ENCODE measurements around the gene PCNX2.

Gene PCNX2

DNA sequence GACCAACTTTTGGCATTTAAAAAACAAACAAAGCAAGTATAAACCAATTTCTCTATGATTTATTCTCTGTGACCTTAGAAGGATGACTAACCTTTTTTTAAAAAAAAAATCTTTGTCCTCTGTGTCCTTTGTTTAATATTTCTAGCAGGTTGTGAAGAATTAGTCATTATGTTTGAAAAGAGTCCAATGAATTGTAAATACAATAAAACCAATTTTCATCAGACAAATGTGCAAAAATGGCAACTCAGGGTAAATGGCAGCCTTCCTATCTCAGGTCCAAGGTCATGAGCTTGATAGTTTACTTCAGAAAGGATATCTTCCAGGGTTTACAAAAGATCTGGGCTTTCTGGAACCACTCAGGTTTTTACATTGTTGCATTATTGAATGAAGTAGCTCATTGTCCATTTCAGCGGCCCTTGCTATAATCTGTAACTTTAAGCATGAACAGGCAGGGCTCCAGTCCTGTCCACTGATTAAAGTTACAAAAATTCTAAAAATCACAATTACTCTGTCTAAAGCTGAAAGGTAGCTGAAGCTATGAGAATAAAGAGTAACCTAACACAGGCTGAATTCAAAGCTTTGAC lies 20.3 kb upstream of the PCNX2 start:
- no peak for DNase-seq (ENCODE audit: low read depth in 1 of 2, low spot score in 1 of 2)

DNA sequence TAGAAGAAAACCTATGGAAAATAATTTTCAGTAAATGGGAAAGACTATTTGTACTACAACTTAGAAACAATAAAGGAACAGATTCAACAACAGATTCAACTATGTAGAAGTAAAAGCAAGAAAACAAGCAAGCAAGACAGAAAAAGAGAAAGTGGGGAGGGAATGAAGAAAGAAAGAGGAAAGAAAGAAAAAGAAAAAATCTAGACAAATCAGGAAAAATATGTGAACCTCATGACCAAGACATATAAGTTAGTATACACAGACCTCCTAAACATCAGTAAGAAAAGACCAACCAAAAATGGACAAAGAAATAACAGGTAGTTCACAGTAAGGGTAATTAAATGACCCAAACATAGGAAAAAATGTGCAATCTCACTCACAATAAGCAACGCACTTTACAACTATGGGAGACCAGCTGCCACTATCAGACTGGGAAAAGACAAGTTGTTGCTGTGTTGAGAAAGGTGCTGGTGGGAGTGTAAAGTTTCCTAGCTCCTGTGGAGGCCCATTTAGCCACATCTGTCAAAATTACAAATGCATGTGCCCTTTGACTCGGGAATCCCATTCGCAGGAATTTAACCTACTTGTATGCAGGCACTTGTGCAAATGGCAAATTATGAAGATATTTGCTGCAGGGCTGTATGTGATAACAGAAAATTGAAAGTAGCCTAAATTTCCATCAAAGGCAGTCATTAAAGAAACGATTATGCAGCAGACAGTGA lies 18.1 kb upstream of the PCNX2 start:
- DNase-seq (ENCODE audit: low read depth in 1 of 2, low spot score in 1 of 2) = no peak

DNA sequence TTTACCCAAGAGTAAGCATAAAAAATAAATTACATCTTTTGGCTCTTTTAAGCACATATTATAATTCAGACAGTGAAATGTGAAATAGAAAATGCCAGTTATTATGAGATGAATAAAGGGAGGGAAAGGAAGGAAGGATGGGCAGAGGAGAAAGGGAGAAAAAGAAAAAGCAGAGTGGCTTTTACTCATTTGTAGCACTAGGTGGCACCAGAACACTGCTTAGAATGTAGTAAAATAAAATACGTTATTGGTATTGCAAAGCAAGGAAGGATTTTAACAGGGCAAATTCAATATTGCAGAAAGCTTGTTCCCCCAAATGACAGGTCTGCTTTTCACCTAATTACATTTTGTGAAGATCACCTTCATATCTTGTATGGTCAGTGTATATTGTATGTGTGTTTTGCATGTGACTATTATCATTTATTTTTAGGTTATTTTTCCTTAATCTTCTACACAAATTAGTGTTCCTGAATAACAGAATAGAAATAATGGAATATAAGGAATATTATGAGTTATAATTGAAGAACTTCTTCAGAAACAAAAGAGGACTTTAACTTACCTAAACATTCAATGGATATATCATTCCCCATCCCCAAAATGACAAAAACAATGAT lies 9.1 kb upstream of the PCNX2 start:
- DNase-seq (ENCODE audit: low read depth in 1 of 2, low spot score in 1 of 2) = no peak

DNA sequence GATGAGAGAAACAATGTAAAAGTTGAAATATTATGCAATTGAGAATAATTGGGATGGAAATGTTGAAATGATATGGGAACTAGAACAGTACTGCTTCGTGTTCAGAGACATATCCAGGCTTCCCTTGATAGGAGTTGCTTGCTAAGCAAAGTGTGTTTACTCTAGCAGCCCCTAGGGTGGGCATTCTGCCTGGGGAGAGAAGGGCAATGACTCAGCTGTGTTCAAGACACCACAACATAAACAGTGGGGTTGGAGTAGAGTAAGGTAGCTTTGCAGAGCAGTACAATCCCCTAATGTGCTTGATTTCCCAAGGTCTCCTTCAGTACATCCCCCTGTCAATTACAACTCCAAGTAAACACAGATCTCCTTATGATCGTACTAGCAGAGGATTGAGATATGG lies 4.8 kb upstream of the PCNX2 start:
- DNase-seq (ENCODE audit: low read depth in 1 of 2, low spot score in 1 of 2) = no peak

DNA sequence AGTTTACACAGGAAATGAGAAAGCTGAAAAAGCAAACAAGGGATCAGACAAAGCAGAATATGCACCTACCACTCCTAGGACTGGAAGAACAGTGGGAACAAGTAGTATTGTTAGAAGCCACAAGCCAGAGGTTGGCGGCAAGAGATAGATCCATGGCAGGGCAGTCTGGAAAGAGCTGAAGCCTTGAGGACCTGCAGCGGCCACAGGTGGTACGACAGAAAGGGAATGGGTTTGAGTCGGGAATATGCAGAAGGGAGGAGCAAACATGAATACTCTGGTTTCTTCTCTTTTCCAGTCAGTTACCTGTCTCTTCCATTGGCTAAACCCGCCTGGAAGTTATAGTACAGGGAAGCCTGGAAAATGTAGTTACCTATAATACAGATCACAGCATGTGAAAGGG lies 3.9 kb upstream of the PCNX2 start:
- no peak for DNase-seq (ENCODE audit: low read depth in 1 of 2, low spot score in 1 of 2)

DNA sequence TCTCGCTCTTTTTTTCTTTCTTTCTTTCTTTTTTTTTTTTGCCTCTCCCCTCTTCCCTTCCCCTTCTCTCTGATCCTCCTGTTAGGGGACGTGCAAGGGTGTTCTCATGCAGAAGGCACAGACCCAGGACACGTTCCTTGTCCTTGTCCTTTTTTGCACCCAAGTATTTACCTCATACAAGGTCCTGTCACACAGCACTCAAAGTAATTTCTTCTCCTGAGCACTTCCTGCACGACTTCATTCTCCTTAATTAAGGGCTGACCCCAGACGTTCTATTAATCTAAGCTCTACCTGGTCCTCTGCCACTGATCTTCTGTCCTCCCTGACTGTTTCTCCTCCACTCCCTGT lies 424 bp upstream of the PCNX2 start:
- DNase-seq (ENCODE audit: low read depth in 1 of 2, low spot score in 1 of 2) = no peak

DNA sequence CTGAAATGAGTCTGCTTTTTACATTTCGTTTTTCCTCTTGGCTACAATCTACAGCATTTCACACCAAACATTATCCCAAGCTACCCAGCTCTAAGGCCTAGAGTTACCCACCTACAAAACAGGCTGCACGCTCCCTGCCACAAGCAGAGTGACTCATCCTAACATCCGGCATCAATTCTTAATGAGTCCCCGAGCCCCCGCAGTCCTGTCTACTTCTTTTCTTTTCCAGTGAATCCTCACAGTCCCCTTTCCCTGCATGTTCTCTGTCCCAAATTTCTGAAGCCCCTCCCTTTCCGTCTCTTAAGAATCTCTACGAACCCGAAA lies 650 bp downstream of the PCNX2 start:
- DNase-seq (ENCODE audit: low read depth in 1 of 2, low spot score in 1 of 2) = peak; percentile 12 to 24

DNA sequence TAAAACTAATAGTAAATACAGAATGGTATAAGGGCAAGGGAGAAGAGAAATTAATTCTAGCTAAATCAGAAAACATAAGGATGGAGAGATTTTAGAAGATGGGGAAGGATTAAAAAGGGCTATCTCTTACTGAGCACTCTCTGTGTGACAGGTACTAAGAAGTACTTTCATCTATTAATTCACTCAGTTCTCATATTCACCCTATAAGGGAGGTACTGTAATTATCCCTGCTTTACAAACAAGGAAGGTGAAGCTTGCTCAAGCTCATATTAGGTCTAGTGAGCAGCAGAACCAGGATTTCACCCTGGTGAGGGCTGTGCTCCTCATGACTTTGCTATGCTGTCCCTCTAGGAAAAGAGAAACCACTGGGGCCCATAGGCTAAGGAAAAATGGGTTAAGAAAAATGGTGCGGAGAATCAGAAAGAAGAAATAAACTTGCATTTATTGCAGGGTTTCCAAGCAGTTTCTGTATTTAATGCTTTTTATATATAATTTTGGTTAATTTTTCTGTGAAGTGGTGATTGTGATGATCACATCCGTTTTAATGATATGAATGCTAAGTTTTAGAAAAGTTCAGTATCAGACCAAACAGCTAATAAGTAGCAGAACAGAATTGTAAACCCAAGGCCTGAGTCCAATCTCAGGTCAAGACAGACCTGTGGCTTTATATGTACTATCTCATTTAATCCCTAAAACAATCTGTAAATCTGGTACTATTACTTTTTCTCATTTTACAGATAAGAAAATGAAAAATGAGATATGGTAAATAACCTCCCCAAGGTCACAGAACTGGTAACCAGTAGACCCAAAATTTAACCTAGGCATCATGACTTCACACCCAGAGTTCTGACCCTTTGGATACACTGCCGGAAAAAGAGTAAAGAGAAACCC lies 1.7 kb downstream of the PCNX2 start:
- DNase-seq (ENCODE audit: low read depth in 1 of 2, low spot score in 1 of 2) = no peak

DNA sequence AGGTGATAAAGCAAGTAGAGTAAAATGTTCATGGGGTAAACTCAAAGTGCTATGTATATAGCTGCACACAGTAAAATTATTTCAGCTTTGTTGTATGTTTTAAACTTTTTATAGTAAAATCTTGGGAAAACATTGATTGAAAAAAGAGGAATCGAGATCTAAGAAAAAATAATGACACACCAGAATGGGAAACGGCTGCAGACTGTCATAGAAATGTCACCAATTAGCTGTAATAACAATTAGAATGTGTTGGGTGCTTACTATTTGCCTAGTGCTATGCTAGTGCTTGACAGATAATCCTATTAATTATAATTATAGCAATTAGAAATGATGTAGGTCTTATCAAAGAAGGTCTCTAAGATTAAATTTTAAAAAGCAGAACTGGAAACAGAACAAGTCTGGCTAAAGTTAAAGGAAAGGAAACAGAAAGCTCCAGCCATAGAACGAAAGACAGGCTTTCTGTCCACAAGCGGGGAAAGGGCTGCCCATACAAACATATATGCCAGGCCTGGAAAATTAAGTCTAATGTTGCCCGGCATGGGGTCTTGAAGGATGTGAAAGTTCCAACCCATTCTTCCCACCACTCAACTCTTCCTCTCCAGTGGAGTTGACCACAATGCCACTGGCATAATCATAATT lies 5.0 kb downstream of the PCNX2 start:
- no peak for DNase-seq (ENCODE audit: low read depth in 1 of 2, low spot score in 1 of 2)

DNA sequence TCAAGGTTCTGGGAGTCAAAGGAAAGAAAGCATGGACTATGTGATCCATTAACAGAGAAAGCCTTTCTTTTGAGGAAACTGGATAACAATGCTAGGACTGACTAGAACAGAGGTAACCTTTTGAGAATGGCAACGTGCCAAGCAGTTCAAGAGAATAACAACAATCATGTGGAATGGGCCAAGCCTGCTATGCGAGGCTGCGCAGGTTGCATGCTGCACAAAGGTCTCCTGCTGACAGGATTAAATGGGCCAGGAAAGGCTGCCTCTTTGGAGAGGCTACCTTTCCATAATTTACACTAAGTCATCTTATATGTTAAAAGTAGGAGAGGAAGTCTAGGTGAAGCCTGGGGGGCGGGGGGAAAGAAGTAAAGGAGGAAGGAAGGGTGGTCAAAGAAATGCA lies 5.8 kb downstream of the PCNX2 start:
- no peak for DNase-seq (ENCODE audit: low read depth in 1 of 2, low spot score in 1 of 2)

DNA sequence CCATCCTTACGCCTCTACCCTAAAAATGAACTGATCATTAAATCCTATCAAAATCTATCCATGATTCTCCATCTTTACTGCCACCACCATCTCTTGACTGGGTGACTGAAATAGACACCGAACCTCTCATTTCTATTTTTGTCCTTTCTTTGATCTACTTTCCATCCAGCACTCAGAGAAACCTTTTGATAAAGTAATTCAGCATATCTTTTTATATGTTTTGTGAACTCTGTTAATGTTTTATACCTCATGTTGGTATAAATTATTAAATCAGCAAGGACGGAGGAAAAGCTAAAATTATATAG lies 13.0 kb downstream of the PCNX2 start:
- no peak for DNase-seq (ENCODE audit: low read depth in 1 of 2, low spot score in 1 of 2)

DNA sequence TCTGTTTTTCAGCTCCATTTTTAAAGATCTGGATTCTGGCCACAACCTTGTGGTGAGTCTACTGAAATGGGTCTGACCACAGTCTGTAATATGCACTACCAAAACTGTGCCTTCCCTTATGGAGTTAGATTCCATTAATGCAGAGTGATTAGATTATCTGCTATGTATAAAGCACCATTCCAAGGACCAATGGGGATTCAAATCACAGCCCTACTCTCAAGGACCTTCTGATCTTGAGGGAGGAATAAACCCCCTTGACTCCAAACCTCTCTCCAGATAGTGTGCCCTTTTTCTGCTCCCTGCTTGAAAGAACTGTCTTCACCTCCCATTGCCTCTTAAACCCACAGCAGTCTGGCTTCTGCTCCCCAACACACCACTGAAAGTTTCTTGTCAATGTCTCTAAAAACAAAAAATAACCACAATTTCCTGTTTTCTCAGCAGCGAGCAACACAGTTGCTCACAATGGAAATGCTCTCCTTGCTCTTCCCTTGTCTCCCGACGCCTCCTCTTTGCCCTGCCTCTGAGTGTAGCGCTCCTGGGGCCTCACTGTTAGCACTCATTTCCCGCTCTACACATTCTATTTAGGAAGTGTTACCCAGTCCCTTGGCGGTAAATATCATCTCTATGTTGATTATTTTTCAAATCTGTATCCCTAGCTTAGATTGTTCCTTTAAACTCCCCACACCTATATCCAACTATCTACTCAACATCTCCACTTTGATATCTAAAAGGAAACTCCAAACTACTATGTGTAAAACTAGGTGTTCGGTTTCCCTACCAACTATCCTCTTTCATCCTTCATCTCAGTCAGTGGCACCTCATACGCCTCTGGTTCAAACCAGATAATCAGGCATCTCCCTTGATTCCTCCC lies 13.6 kb downstream of the PCNX2 start:
- no peak for DNase-seq (ENCODE audit: low read depth in 1 of 2, low spot score in 1 of 2)

DNA sequence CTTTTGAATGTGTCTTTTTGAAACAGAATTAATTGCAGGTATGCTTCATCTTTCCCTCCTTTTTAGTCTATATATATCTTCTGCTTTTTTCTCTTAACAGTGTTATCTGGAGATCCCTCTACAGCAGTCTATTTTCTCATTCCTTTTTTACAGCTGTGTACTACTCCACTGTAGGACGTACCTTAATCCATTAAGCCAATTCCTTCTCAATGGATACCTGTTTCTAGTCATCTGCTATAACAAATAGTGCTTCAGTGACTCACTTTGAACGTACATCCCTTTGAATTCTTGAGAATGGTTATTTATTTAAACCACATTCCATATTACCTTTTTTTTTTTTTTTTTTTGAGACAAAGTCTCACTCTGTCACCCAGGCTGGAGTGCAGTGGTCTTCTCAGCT lies 15.6 kb downstream of the PCNX2 start:
- no peak for DNase-seq (ENCODE audit: low read depth in 1 of 2, low spot score in 1 of 2)

DNA sequence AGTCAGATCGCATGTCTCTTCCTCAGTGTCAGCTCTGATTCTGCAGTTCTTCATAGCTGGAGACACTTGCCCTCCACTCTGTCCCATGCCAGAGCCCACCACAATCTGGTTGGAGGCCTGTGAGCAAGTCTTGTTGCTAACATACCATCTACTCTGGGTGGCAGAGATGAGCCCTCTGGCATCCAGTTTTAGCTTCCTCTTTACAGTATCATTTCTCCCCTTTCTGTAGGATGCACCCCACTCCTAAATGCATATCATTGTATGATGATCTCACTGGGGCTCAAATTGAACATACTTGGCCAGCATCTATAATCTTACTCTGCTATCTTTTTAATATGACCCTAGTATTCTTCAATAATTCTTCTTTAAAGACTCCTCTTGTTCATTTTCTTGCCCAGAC lies 16.9 kb downstream of the PCNX2 start:
- DNase-seq (ENCODE audit: low read depth in 1 of 2, low spot score in 1 of 2) = no peak

DNA sequence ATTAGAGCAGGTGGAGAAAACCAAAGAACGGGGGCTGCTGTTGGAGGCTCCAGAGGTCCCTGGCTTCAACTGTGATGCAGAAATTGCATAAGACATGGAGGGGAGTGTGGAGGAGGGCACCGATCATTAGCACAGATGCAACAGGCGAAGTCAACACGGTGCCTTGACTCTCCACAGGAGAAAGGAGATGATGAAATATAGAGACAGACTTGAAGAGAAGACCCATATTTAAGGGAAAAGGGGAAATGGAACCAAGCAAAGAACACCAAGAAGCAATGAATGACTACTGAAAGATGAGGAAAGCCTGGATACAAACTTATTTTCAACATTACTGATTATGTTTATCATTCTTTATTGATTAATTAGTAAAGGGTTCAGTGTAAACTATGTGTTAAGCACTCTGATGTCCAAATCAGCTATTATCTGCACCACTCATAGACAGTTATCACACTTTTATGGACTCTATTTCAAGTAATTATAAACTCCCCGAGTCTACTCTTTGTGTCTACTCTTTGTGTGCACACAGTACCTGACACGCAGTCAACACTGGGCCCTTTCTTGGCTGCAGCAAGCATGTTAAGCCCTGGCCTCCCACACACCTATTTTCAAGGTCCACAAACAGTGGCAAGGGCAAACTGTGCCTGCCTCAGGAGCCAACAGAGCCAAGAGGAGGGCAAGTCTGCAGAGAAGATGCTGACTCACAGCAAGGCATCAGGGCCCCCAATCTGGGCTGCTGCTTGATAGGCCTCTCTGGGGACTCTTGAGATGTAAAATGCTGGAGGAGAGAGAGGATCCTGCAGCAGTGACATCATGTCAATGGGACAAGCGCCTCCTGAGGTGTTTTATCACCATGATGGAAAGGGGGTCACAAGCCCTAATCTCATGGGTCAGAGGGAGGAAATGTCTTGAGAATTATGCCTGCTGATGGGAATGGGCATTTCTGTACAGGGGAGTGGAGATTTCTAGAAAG lies 17.6 kb downstream of the PCNX2 start:
- DNase-seq (ENCODE audit: low read depth in 1 of 2, low spot score in 1 of 2) = no peak

DNA sequence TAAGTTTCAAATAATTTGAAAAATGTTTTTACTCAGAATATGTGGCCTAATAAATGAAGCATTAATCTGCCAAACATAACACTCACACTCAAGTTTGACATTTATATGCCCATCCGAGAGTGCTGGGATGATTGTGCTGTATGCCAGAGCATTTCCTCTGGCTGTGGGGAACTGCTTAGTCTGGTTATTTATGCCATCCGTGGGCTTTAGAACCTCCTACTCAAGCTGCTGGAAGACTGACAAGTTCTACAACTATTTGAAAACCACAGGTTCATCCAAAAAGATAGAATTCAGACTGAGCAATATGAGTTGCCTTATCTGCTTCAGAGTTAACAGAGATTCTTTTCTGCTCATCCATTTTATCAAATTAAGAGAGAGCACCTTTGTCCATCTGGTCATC lies 25.9 kb downstream of the PCNX2 start:
- no peak for DNase-seq (ENCODE audit: low read depth in 1 of 2, low spot score in 1 of 2)

DNA sequence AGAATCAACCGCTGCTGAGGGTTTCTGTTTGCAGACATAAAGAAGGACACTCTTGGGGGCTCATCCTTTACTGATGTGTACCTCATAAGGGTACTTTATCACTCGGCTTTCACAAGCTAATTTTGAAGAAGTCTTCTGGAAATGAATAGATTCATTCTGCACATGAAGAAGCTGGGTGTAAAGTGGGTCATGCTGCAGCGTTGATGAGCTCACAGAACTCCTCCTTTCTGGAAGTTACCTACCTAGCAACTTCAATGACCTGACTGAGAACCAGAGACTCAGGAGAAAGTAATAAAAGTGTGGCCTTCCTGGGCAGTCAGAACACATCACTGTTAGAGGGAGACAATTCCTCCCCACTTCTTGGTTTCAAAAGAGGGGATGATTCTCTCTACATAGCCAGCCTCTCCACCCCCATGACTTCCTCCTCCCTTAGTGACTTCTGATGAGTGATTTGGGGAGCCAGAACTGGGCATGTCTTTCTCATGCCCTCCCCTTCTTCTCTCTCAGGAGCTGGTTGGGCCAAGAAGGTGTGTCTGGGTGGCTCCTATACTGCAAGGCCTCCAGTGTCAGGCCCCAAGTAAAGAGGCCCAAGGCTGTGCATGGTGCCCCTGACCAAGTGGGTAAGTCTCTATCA lies 27.0 kb downstream of the PCNX2 start:
- no peak for DNase-seq (ENCODE audit: low read depth in 1 of 2, low spot score in 1 of 2)

DNA sequence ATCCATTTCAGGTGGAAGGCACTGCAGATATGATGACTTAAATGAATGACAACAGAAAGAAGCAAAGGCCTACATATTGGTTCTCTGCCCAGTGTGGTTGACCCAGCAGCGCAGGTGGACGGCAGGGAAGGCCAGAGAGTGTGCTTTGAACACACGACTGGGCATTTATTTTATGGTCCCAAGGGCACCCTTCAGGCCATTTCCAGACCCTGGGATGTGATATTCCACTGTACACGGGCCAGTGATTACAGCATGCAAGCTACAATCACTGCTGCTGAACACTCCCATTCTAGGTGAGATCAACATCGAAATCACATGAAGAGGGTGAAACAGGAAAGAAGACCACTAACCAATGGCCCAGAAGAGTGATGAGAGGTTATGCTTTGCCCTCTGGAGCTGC lies 33.8 kb downstream of the PCNX2 start:
- no peak for DNase-seq (ENCODE audit: low read depth in 1 of 2, low spot score in 1 of 2)

DNA sequence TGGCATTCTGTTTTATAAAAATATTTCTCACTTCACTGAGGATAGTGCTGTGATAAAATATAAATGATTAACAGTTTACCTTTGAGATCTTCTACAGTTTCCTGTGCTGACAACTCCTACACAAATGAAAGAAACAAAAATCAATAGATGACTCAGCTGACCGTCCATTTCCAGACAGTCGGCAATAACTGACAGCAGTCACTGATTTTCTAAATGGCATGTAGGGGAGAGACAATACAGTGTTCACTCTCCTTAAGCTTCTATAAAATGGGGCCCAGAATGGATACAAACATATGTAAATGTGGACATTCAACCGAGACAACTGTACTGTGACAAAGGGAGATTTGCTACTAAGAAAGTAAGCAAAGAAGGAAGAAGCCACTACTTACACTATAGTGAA lies 34.3 kb downstream of the PCNX2 start:
- no peak for DNase-seq (ENCODE audit: low read depth in 1 of 2, low spot score in 1 of 2)
